Measurements from ENCODE around the gene IFIT2. TPM values are rescaled to one million over a fixed set of nuclear protein-coding genes. Genes with fewer than 3 reads are reported as not detected.

The IFIT2 gene
- total RNA-seq, 1 experiment from 2014 or later: not detected

GRCh38 chr10:89352802-89353201, 51.0 kb downstream of the IFIT2 start:
- Histone ChIP-seq H3K18ac (ENCODE audit: insufficient read length, low read depth, low read length) (no peak overlapping the region), H4K5ac (ENCODE audit: insufficient read length, low read depth, low read length) (no peak overlapping the region), H3K56ac (ENCODE audit: insufficient read length, low read depth, low read length) (no peak overlapping the region), H4K8ac (replicated peaks; ENCODE audit: insufficient read length, low read depth, low read length) (no peak overlapping the region), H2BK120ac (ENCODE audit: low read depth, low read length, poor library complexity, severe bottlenecking) (no peak overlapping the region), H3K23ac (ENCODE audit: insufficient read length, low read depth, low read length) (no peak overlapping the region), H3K27ac (ENCODE audit: insufficient read length, low read depth, low read length) (no peak overlapping the region), H3K4me2 (ENCODE audit: insufficient read depth, insufficient read length, low read length) (no peak overlapping the region), H4K91ac (ENCODE audit: insufficient read length, low read depth, low read length) (no peak overlapping the region), H3K9ac (ENCODE audit: extremely low read depth, insufficient read length, low read length) (no peak overlapping the region), H3K9me3 (ENCODE audit: control insufficient read depth, low read depth, low read length) (no peaks in the 10 kb centered on the region), H3K23me2 (ENCODE audit: insufficient read length, low read depth, low read length, poor library complexity, severe bottlenecking) (no peaks in the 10 kb centered on the region), H2BK12ac (ENCODE audit: insufficient read length, low read depth, low read length) (no peak overlapping the region), H2AFZ (ENCODE audit: low read length) (no peak overlapping the region), H3K79me2 (ENCODE audit: insufficient read depth, low read length) (no peaks in the 10 kb centered on the region), H3K4me1 (ENCODE audit: insufficient read depth, low read length) (peaks cover 10% of the 10 kb centered on the region; the same call in 1 of the 2 replicates), H3K79me1 (ENCODE audit: insufficient read depth, low read depth, low read length, poor library complexity, severe bottlenecking) (no peaks in the 10 kb centered on the region), H3K27me3 (ENCODE audit: insufficient read depth, low read length) (no peaks in the 10 kb centered on the region), H2BK20ac (ENCODE audit: low read depth, low read length, poor library complexity, severe bottlenecking) (no peak overlapping the region), H2BK5ac (ENCODE audit: insufficient read length, low read length) (no peak overlapping the region), H4K20me1 (ENCODE audit: control insufficient read depth, insufficient read depth, insufficient read length) (no peaks in the 10 kb centered on the region), H3K14ac (ENCODE audit: insufficient read depth, low read length) (no peak overlapping the region), H2BK15ac (ENCODE audit: low read depth, low read length) (no peak overlapping the region), H3T11ph (ENCODE audit: low read length) (no peak overlapping the region), H2AK5ac (ENCODE audit: insufficient read length, low read length) (no peak overlapping the region), H3K4ac (ENCODE audit: low read depth, low read length) (no peak overlapping the region)
- no peak for DNase-seq
- Mint-ChIP-seq H3K4me3 (no peak overlapping the region), H3K36me3 (ENCODE audit: insufficient read depth in 1 of 3, low read depth in 3 of 3) (peaks cover 0 to 10% (median 10%) of the 10 kb centered on the region in 3 experiments; a peak in 5 of 7 replicates), H3K27me3 (ENCODE audit: low read depth) (no peaks in the 10 kb centered on the region), H3K9me3 (peaks cover 2 to 12% of the 10 kb centered on the region in 2 experiments; a peak in 3 of 5 replicates), H3K4me1 (peaks cover 45 to 47% of the 10 kb centered on the region in 2 experiments), H3K27ac (no peak overlapping the region)
- TF ChIP-seq, protein P1, sequence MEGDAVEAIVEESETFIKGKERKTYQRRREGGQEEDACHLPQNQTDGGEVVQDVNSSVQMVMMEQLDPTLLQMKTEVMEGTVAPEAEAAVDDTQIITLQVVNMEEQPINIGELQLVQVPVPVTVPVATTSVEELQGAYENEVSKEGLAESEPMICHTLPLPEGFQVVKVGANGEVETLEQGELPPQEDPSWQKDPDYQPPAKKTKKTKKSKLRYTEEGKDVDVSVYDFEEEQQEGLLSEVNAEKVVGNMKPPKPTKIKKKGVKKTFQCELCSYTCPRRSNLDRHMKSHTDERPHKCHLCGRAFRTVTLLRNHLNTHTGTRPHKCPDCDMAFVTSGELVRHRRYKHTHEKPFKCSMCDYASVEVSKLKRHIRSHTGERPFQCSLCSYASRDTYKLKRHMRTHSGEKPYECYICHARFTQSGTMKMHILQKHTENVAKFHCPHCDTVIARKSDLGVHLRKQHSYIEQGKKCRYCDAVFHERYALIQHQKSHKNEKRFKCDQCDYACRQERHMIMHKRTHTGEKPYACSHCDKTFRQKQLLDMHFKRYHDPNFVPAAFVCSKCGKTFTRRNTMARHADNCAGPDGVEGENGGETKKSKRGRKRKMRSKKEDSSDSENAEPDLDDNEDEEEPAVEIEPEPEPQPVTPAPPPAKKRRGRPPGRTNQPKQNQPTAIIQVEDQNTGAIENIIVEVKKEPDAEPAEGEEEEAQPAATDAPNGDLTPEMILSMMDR (conservative IDR thresholded peaks at IDR 0.05): no peak
- WGBS (ENCODE audit: extremely low coverage, insufficient read length, low lambda C conversion rate): no CpG with 5 or more reads among the region's 4 CpGs

All from H9 (cell line).